ENCODE measurements around the gene NUDT15.

DNA sequence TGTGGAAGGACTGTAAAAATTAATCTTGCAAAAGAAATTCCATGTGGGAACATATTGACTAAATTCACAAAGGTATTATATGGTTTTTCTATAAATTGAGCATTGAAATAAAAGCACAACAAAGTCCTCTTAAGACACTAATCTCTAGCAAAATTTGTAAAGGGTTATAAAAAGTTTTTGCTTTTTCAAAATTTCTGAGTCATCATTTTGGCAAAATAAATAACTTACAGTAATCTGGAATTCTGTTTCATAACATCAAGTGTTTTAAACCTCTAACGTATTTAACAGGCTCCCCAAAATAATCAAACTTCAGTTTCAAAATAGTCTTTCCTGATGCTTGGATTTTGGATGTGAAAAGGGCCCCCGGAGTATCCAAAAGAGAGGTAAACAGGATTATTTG, 31.4 kb downstream of the NUDT15 start:
- TF ChIP-seq, protein P1, sequence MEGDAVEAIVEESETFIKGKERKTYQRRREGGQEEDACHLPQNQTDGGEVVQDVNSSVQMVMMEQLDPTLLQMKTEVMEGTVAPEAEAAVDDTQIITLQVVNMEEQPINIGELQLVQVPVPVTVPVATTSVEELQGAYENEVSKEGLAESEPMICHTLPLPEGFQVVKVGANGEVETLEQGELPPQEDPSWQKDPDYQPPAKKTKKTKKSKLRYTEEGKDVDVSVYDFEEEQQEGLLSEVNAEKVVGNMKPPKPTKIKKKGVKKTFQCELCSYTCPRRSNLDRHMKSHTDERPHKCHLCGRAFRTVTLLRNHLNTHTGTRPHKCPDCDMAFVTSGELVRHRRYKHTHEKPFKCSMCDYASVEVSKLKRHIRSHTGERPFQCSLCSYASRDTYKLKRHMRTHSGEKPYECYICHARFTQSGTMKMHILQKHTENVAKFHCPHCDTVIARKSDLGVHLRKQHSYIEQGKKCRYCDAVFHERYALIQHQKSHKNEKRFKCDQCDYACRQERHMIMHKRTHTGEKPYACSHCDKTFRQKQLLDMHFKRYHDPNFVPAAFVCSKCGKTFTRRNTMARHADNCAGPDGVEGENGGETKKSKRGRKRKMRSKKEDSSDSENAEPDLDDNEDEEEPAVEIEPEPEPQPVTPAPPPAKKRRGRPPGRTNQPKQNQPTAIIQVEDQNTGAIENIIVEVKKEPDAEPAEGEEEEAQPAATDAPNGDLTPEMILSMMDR (IDR thresholded peaks at IDR 0.05): no peak
- TF ChIP-seq EP300 (IDR thresholded peaks at IDR 0.05) (no peak), POLR2A (IDR thresholded peaks at IDR 0.05) (no peak)

All from upper lobe of left lung (tissue), 4 donors.